HG03354 (cell line): ENCODE measurements around the gene NR4A1.
A peak's percentile ranks its signal among the peaks of the same experiment; 100 is the strongest.

ENCODE experiments used
- ATAC-seq: cut with Tn5 transposase; IDR thresholded peaks from one replicate; pipeline ENCODE4 v1.9.1; 2021; ENCODE audit warnings: mild to moderate bottlenecking; ENCODE audit not compliant: unreplicated experiment, poor library complexity, severe bottlenecking

Gene NR4A1

GRCh38 chr12:52070185-52070925 lies 19.1 kb downstream of the NR4A1 start:
- ATAC-seq = peak; percentile 31

- no peak for ATAC-seq
These were observed 22.5 kb downstream of the NR4A1 start for GRCh38 chr12:52073531-52074381.

GRCh38 chr12:52074971-52075724 lies 23.9 kb downstream of the NR4A1 start:
- ATAC-seq = no peak

- no peak for ATAC-seq
These were observed 25.6 kb downstream of the NR4A1 start for GRCh38 chr12:52076811-52077210.

GRCh38 chr12:52078276-52078675 lies 27.0 kb downstream of the NR4A1 start:
- ATAC-seq = no peak

GRCh38 chr12:52079576-52080402 lies 28.5 kb downstream of the NR4A1 start, which contains the start of gene SMIM41:
TSS of gene SMIM41 (plus strand) at chr12:52079704. CDS start at chr12:52079780, 76 bp downstream.
- no peak for ATAC-seq

- peak; percentile 12 for ATAC-seq
These were observed 29.4 kb downstream of the NR4A1 start for GRCh38 chr12:52080403-52081251.

GRCh38 chr12:52081263-52081733 lies 30.1 kb downstream of the NR4A1 start:
- peak; percentile 87 for ATAC-seq

- ATAC-seq = no peak
These were observed 30.9 kb downstream of the NR4A1 start for GRCh38 chr12:52082026-52082668.

GRCh38 chr12:52082669-52082987 lies 31.4 kb downstream of the NR4A1 start:
- ATAC-seq = no peak

GRCh38 chr12:52082988-52083637 lies 31.9 kb downstream of the NR4A1 start:
- ATAC-seq = no peak

- ATAC-seq = no peak
These were observed 32.4 kb downstream of the NR4A1 start for GRCh38 chr12:52083638-52083996.

- ATAC-seq = no peak
These were observed 33.4 kb downstream of the NR4A1 start for GRCh38 chr12:52084491-52085231.

- no peak for ATAC-seq
These were observed 34.5 kb downstream of the NR4A1 start for GRCh38 chr12:52085682-52086180.

- no peak for ATAC-seq
These were observed 35.1 kb downstream of the NR4A1 start for GRCh38 chr12:52086366-52086765.

GRCh38 chr12:52086944-52087835 lies 35.9 kb downstream of the NR4A1 start:
- no peak for ATAC-seq
